PFSK-1 (cell line): Measurements from ENCODE around the gene ZNF213.

ENCODE experiments used
- POLR2AphosphoS5 ChIP-seq: IDR thresholded peaks from 2 replicates; pipeline ENCODE4 v1.6.1; 2012; ENCODE audit warnings: low read depth, mild to moderate bottlenecking, control low read depth, low read length, moderate library complexity
- SIN3A ChIP-seq: IDR thresholded peaks from 2 replicates; pipeline ENCODE4 v1.6.1; 2012; ENCODE audit warnings: mild to moderate bottlenecking, low read length, moderate library complexity, borderline replicate concordance; ENCODE audit not compliant: insufficient read depth
- TAF1 ChIP-seq: IDR thresholded peaks from 2 replicates; pipeline ENCODE4 v1.6.1; 2012; ENCODE audit warnings: low read length, control low read depth, borderline replicate concordance; ENCODE audit not compliant: insufficient read depth
- TF ChIP-seq, protein P1 (sequence below), 2 experiments: IDR thresholded peaks; 2 replicates each; pipeline versions ENCODE4 v1.6.1 to v1.8.0; 2011 to 2012; ENCODE audit warnings: low read depth in 2 of 2, low read length in 2 of 2, control low read depth in 1 of 2, inconsistent platforms in 1 of 2, mild to moderate bottlenecking in 1 of 2, moderate library complexity in 1 of 2; ENCODE audit not compliant: insufficient read depth in 1 of 2

DNA sequence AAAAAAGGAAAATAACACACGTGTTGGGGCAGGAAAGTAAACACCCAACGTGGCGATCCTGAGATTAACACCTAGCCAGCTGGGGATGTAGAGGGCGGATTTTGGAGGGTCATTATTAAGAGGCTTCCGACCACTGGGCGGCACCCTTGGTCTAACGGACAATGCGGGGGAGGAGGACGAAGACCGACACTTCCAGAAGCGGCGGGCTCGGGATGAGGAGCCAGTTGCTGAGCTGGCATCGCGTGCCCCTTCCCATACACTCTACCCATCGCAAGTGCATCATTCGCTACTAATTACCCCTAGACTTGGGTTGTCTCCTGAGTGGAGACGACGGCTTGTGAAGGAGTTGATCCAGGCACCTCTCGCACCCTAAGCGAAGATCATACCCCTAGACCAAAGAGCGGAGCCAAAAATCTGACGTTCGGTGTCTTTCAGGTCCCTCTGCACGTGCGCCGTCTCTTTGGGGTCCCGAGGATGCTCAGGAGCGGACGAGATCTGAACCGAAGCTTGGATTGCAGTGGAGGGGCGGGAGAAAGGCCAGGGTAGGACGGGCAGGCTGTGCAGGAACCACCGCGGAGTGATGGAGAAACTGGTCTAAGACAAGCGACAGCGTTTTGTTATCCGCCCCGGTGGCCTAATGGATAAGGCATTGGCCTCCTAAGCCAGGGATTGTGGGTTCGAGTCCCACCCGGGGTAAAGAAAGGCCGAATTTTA lies 17.6 kb downstream of the ZNF213 start:
- TF ChIP-seq POLR2AphosphoS5, result no peak
- TF ChIP-seq SIN3A, result peak; percentile 70; the same call in 1 of the 2 replicates
- TF ChIP-seq, protein P1, sequence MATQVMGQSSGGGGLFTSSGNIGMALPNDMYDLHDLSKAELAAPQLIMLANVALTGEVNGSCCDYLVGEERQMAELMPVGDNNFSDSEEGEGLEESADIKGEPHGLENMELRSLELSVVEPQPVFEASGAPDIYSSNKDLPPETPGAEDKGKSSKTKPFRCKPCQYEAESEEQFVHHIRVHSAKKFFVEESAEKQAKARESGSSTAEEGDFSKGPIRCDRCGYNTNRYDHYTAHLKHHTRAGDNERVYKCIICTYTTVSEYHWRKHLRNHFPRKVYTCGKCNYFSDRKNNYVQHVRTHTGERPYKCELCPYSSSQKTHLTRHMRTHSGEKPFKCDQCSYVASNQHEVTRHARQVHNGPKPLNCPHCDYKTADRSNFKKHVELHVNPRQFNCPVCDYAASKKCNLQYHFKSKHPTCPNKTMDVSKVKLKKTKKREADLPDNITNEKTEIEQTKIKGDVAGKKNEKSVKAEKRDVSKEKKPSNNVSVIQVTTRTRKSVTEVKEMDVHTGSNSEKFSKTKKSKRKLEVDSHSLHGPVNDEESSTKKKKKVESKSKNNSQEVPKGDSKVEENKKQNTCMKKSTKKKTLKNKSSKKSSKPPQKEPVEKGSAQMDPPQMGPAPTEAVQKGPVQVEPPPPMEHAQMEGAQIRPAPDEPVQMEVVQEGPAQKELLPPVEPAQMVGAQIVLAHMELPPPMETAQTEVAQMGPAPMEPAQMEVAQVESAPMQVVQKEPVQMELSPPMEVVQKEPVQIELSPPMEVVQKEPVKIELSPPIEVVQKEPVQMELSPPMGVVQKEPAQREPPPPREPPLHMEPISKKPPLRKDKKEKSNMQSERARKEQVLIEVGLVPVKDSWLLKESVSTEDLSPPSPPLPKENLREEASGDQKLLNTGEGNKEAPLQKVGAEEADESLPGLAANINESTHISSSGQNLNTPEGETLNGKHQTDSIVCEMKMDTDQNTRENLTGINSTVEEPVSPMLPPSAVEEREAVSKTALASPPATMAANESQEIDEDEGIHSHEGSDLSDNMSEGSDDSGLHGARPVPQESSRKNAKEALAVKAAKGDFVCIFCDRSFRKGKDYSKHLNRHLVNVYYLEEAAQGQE (IDR thresholded peaks at IDR 0.05; ENCODE audit: insufficient read depth in 1 of 2, low read depth in 2 of 2, low read length in 2 of 2), result no peak
- no peak for TF ChIP-seq TAF1
